GM23338 (cell line): ENCODE results near the gene ARMH1. TPM values are rescaled to one million over a fixed set of nuclear protein-coding genes. Genes with fewer than 3 reads are reported as not detected.
"Not testable (repeated sequence)": the region's sequence is repeated elsewhere in the genome, so short reads cannot be mapped to it uniquely, and the experiment has no call there.

Experiments used
- ATAC-seq: fragments of 200-7000 bp; cut with Tn5 transposase; 3 replicates; pipeline ENCODE4 v1.9.1; 2020
- DNase-seq: peaks from one replicate; pipeline ENCODE4 v3.0.0-alpha.2; 2015; ENCODE audit warnings: low spot score
- H2AFZ ChIP-seq: fragments of 200-600 bp; sonication (generic); 2 replicates; pipeline ENCODE4 v1.8.0; 2016; ENCODE audit warnings: antibody characterized with exemption, mild to moderate bottlenecking, moderate library complexity
- H3F3A ChIP-seq: fragments of 200-600 bp; sonication (generic); replicated peaks from 2 replicates; pipeline ENCODE4 v1.8.0; 2017; ENCODE audit warnings: antibody characterized with exemption, mixed run types, low read depth
- H3K27ac ChIP-seq: fragments of 200-600 bp; sonication (generic); 2 replicates; pipeline ENCODE4 v1.6.1; 2016; ENCODE audit warnings: low read depth
- H3K27me3 ChIP-seq: fragments of 200-600 bp; sonication (generic); 2 replicates; pipeline ENCODE4 v1.8.0; 2016; ENCODE audit warnings: mild to moderate bottlenecking, mixed run types, moderate library complexity; ENCODE audit not compliant: insufficient read depth
- H3K36me3 ChIP-seq: fragments of 200-600 bp; sonication (generic); 2 replicates; pipeline ENCODE4 v1.8.0; 2016; ENCODE audit warnings: mild to moderate bottlenecking; ENCODE audit not compliant: insufficient read depth
- H3K4me1 ChIP-seq: fragments of 200-600 bp; sonication (generic); 2 replicates; pipeline ENCODE4 v1.8.0; 2016; ENCODE audit warnings: mild to moderate bottlenecking, moderate library complexity; ENCODE audit not compliant: insufficient read depth
- H3K4me2 ChIP-seq: fragments of 200-600 bp; sonication (generic); 2 replicates; pipeline ENCODE4 v1.7.1; 2017; ENCODE audit warnings: mixed run types
- H3K4me3 ChIP-seq: fragments of 200-600 bp; sonication (generic); 2 replicates; pipeline ENCODE4 v1.6.1; 2016; ENCODE audit warnings: mixed run types
- H3K79me2 ChIP-seq: fragments of 200-600 bp; sonication (generic); replicated peaks from 2 replicates; pipeline ENCODE4 v1.8.0; 2017; ENCODE audit warnings: mild to moderate bottlenecking; ENCODE audit not compliant: insufficient read depth
- H3K9me2 ChIP-seq: fragments of 200-600 bp; sonication (generic); 2 replicates; pipeline ENCODE4 v1.8.0; 2017; ENCODE audit not compliant: insufficient read depth
- H4K20me1 ChIP-seq: fragments of 200-600 bp; sonication (generic); replicated peaks from 2 replicates; pipeline ENCODE4 v1.8.0; 2017; ENCODE audit warnings: mild to moderate bottlenecking; ENCODE audit not compliant: insufficient read depth
- H3K27ac Mint-ChIP-seq: 2 replicates; pipeline ENCODE4 v1.8.0; 2020; ENCODE audit warnings: inconsistent platforms, mild to moderate bottlenecking, moderate library complexity, mixed read lengths
- H3K27me3 Mint-ChIP-seq: 3 replicates; pipeline ENCODE4 v1.8.0; 2022; ENCODE audit warnings: low read depth, mild to moderate bottlenecking, moderate library complexity, mixed read lengths, inconsistent platforms; ENCODE audit not compliant: insufficient read depth, poor library complexity
- H3K36me3 Mint-ChIP-seq: 3 replicates; pipeline ENCODE4 v1.8.0; 2021; ENCODE audit warnings: low read depth, mild to moderate bottlenecking, inconsistent platforms, moderate library complexity, mixed read lengths
- H3K4me1 Mint-ChIP-seq: 3 replicates; pipeline ENCODE4 v1.8.0; 2020; ENCODE audit warnings: mild to moderate bottlenecking, inconsistent platforms, mixed read lengths
- H3K4me3 Mint-ChIP-seq: 3 replicates; pipeline ENCODE4 v1.8.0; 2021; ENCODE audit warnings: moderate library complexity, mild to moderate bottlenecking, inconsistent platforms, mixed read lengths
- H3K9me3 Mint-ChIP-seq: 3 replicates; pipeline ENCODE4 v1.8.0; 2020; ENCODE audit warnings: moderate library complexity, mild to moderate bottlenecking, inconsistent platforms, mixed read lengths
- CREB1 ChIP-seq: fragments of 250-450 bp; sonication (Bioruptor Pico); IDR thresholded peaks from 2 replicates; pipeline ENCODE4 v1.5.0; 2020; ENCODE audit warnings: low read depth, mild to moderate bottlenecking, moderate library complexity
- CTCF ChIP-seq, 2 experiments: fragments of 200-600 bp in 1 of 2; sonication (generic) in 1 of 2; conservative IDR thresholded peaks; 2 replicates each; pipeline versions ENCODE4 v1.5.1 to v1.6.1; 2016 to 2017; ENCODE audit warnings: antibody characterized with exemption in 2 of 2, low read depth in 2 of 2, mild to moderate bottlenecking in 2 of 2, moderate library complexity in 1 of 2
- ETS1 ChIP-seq: IDR thresholded peaks from 2 replicates; pipeline ENCODE4 v1.6.1; 2016; ENCODE audit warnings: antibody characterized with exemption
- EZH2 ChIP-seq: fragments of 200-600 bp; sonication (generic); IDR thresholded peaks from one replicate; pipeline ENCODE4 v1.8.0; 2017; ENCODE audit warnings: antibody characterized with exemption, mild to moderate bottlenecking, low read depth; ENCODE audit not compliant: unreplicated experiment
- EZH2phosphoT487 ChIP-seq: fragments of 200-600 bp; sonication (generic); IDR thresholded peaks from one replicate; pipeline ENCODE4 v1.8.1; 2018; ENCODE audit warnings: antibody characterized with exemption; ENCODE audit not compliant: unreplicated experiment
- JUNB ChIP-seq: IDR thresholded peaks from one replicate; pipeline ENCODE4 v1.6.1; 2016; ENCODE audit warnings: antibody characterized with exemption; ENCODE audit not compliant: unreplicated experiment
- NANOG ChIP-seq: IDR thresholded peaks from 2 replicates; pipeline ENCODE4 v1.6.1; 2016; ENCODE audit warnings: antibody characterized with exemption, borderline replicate concordance
- POLR2AphosphoS5 ChIP-seq: IDR thresholded peaks from 2 replicates; pipeline ENCODE4 v1.6.1; 2016; ENCODE audit warnings: antibody characterized with exemption, low read depth
- REST ChIP-seq: IDR thresholded peaks from one replicate; pipeline ENCODE4 v1.6.1; 2018; ENCODE audit warnings: antibody characterized with exemption; ENCODE audit not compliant: unreplicated experiment
- STAT1 ChIP-seq: IDR thresholded peaks from one replicate; pipeline ENCODE4 v1.6.1; 2016; ENCODE audit warnings: antibody characterized with exemption; ENCODE audit not compliant: unreplicated experiment
- ZNF114 ChIP-seq: fragments of 250-450 bp; sonication (Bioruptor Pico); IDR thresholded peaks from 2 replicates; pipeline ENCODE4 v1.5.0; 2020; ENCODE audit warnings: mild to moderate bottlenecking, moderate library complexity
- polyA plus RNA-seq: library from polyadenylated mRNA; unstranded; fragments of >200 nt; fragmentation: Nextera tagmentation; extraction: Ambion mirVana; gene quantifications from 2 replicates; pipeline ENCODE4 v1.2.1, GENCODE V29; 2016
- total RNA-seq: library from RNA; depleted of rRNA; stranded (reverse); fragments of >200 nt; shearing (Covaris generic); gene quantifications from 2 replicates; pipeline ENCODE4 v1.2.3, GENCODE V29; 2014

ARMH1 gene
- total and polyA plus RNA-seq, 2 experiments from 2014 or later = 0.31 TPM; not detected in 1

- ATAC-seq (no peak), DNase-seq (no peak)
- Histone ChIP-seq H3K4me3 (no peak overlapping the region), H3K4me2 (no peak overlapping the region), H2AFZ (no peak overlapping the region), H3K36me3 (no peaks in the 10 kb centered on the region), H4K20me1 (no peaks in the 10 kb centered on the region), H3F3A (no peaks in the 10 kb centered on the region), H3K4me1 (no peaks in the 10 kb centered on the region), H3K27me3 (no peaks in the 10 kb centered on the region), H3K79me2 (no peaks in the 10 kb centered on the region), H3K9me2 (no peaks in the 10 kb centered on the region), H3K27ac (no peak overlapping the region)
- Mint-ChIP-seq H3K27ac (no peak overlapping the region), H3K27me3 (peaks cover 7% of the 10 kb centered on the region), H3K9me3 (no peaks in the 10 kb centered on the region), H3K4me1 (peaks cover 6% of the 10 kb centered on the region; the same call in 2 of the 3 replicates), H3K36me3 (no peaks in the 10 kb centered on the region), H3K4me3 (no peak overlapping the region)
- TF ChIP-seq EZH2phosphoT487 (no peak), REST (no peak), ETS1 (no peak)
Measured at GRCh38 chr1:44698138-44698537, 23.6 kb downstream of the ARMH1 start.

- H3K79me2 ChIP-seq, H3K36me3 ChIP-seq, ATAC-seq, H3K4me1 Mint-ChIP-seq, H3K4me1 ChIP-seq, DNase-seq, H4K20me1 ChIP-seq, H3K4me3 ChIP-seq, H3K27me3 ChIP-seq, H3K27me3 Mint-ChIP-seq, H3K27ac ChIP-seq, H3F3A ChIP-seq, H3K4me3 Mint-ChIP-seq, H3K9me3 Mint-ChIP-seq, H2AFZ ChIP-seq, H3K27ac Mint-ChIP-seq, H3K36me3 Mint-ChIP-seq, H3K9me2 ChIP-seq, H3K4me2 ChIP-seq: not testable (repeated sequence)
Measured at GRCh38 chr1:44699375-44699774, 24.9 kb downstream of the ARMH1 start.

- DNase-seq (no peak), ATAC-seq (no peak)
- TF ChIP-seq POLR2AphosphoS5 = no peak
- TF ChIP-seq CREB1 (CRISPR knock-in tag) = no peak
- no peak for TF ChIP-seq EZH2
- TF ChIP-seq NANOG = no peak
- TF ChIP-seq STAT1 = no peak
- TF ChIP-seq JUNB = no peak
- TF ChIP-seq EZH2phosphoT487 = no peak
- no peak for TF ChIP-seq CTCF (conservative IDR thresholded peaks at IDR 0.05; ENCODE audit: low read depth in 2 of 2)
- TF ChIP-seq ZNF114 (CRISPR knock-in tag) = no peak
- no peak for TF ChIP-seq ETS1
Measured at GRCh38 chr1:44700573-44700972, 26.1 kb downstream of the ARMH1 start.

More at GRCh38 chr1:44700573-44700972, 26.1 kb downstream of the ARMH1 start:
- Mint-ChIP-seq H3K4me1 (peaks cover 6% of the 10 kb centered on the region; the same call in 2 of the 3 replicates), H3K27me3 (peaks cover 7% of the 10 kb centered on the region), H3K9me3 (no peaks in the 10 kb centered on the region), H3K27ac (no peak overlapping the region), H3K36me3 (no peaks in the 10 kb centered on the region), H3K4me3 (no peak overlapping the region)
- Histone ChIP-seq H3K4me1 (no peaks in the 10 kb centered on the region), H3K27me3 (no peaks in the 10 kb centered on the region), H3K27ac (no peak overlapping the region), H3K79me2 (no peaks in the 10 kb centered on the region), H3K4me2 (no peak overlapping the region), H3K4me3 (no peak overlapping the region), H3F3A (no peaks in the 10 kb centered on the region; the same call in 1 of the 2 replicates), H3K36me3 (no peaks in the 10 kb centered on the region), H2AFZ (no peak overlapping the region), H3K9me2 (no peaks in the 10 kb centered on the region), H4K20me1 (no peaks in the 10 kb centered on the region)
